Activated T-helper 1 cell treated with anti-CD3 and anti-CD28 coated beads, Interleukin-12 subunit alpha, Interleukin-12 subunit beta, Interleukin-2, Interleukin-4 antibody, amounts not matched to agents 30 ng/mL and 10 ng/mL and 1 ng/mL, durations not matched to agents 14 hours and 24 hours and 36 hours (primary cell): ENCODE data around the gene SLC16A7. TPM values are rescaled to one million over a fixed set of nuclear protein-coding genes. Genes with fewer than 3 reads are reported as not detected.

Source experiments
- DNase-seq: peaks from one replicate; pipeline ENCODE4 v3.0.0; 2021; ENCODE audit warnings: low spot score
- H3K27ac Mint-ChIP-seq: one replicate; pipeline ENCODE4 v1.8.0; 2021; ENCODE audit warnings: mild to moderate bottlenecking, mixed read lengths
- H3K27me3 Mint-ChIP-seq: one replicate; pipeline ENCODE4 v1.8.0; 2022; ENCODE audit warnings: mild to moderate bottlenecking, moderate library complexity, mixed read lengths; ENCODE audit not compliant: insufficient read depth
- H3K36me3 Mint-ChIP-seq: one replicate; pipeline ENCODE4 v1.8.0; 2021; ENCODE audit warnings: low read depth, mixed read lengths
- H3K4me1 Mint-ChIP-seq: one replicate; pipeline ENCODE4 v1.8.0; 2021; ENCODE audit warnings: low read depth, mixed read lengths
- H3K4me3 Mint-ChIP-seq: one replicate; pipeline ENCODE4 v1.8.0; 2021; ENCODE audit warnings: mild to moderate bottlenecking, moderate library complexity, mixed read lengths
- H3K9me3 Mint-ChIP-seq: one replicate; pipeline ENCODE4 v1.8.0; 2021; ENCODE audit warnings: mixed read lengths
- intact Hi-C: fragments of 100-400 bp; cut with micrococcal nuclease; formaldehyde crosslinking; loops from one replicate; pipeline ENCODE4 v1.15.1; 2024
- total RNA-seq: library from RNA; stranded (reverse); gene quantifications from 2 replicates; pipeline ENCODE4 v1.2.3, GENCODE V29; 2022

SLC16A7 gene
- total RNA-seq, 1 donor from 2014 or later: 38.7 TPM

DNA sequence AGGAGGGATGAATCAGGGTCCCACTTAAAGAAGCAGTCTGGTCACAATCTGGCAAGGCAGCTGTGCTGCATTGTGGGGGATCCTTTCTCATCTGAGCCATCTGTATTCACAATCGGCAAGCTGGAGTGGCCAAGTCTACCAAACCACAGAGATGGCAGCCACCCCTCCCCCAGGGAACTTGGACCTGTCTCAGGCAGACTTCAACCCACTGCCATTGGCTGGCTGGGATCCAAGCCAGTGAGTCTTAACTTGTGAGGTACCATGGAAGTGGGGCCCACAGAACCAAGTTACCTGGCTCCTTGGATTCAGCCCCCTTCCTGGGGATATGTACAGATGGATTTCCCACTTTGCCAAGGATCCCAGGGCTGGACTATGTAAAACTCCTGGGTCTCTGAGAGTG, 196.8 kb downstream of the SLC16A7 start:
- intact Hi-C loops: no loop called here
- H3K27ac Mint-ChIP-seq: no peak overlapping the region
- DNase-seq: no peak
- peaks cover 2% of the 10 kb centered on the region for H3K36me3 Mint-ChIP-seq
- H3K27me3 Mint-ChIP-seq: no peaks in the 10 kb centered on the region
- H3K4me3 Mint-ChIP-seq: no peak overlapping the region
- no peaks in the 10 kb centered on the region for H3K4me1 Mint-ChIP-seq
- H3K9me3 Mint-ChIP-seq: peaks cover 40% of the 10 kb centered on the region

DNA sequence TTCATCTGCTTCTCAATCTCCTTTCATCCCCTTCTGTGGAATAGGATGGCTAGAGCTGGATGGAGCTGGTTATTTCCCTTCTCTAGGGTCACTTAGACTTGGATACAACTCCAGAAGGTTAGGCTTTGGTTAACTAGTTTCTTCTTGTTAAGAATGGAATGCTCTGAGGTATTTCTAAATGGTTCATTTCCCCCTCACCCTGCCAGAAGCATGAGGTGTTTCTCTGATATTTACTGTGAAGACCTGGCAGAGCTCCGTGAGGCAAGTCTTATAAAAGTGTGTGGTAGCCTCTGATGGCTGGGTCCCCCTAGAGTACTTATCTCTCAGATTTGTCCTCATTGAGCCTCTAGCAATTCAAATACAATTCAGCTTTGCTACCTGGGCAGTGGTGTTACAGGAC, 207.9 kb downstream of the SLC16A7 start:
- Mint-ChIP-seq H3K27me3 (peaks cover 1% of the 10 kb centered on the region), H3K27ac (no peak overlapping the region), H3K4me1 (no peaks in the 10 kb centered on the region), H3K4me3 (no peak overlapping the region), H3K36me3 (no peaks in the 10 kb centered on the region), H3K9me3 (peaks cover 6% of the 10 kb centered on the region)
- intact Hi-C loops: no loop called here
- no peak for DNase-seq

DNA sequence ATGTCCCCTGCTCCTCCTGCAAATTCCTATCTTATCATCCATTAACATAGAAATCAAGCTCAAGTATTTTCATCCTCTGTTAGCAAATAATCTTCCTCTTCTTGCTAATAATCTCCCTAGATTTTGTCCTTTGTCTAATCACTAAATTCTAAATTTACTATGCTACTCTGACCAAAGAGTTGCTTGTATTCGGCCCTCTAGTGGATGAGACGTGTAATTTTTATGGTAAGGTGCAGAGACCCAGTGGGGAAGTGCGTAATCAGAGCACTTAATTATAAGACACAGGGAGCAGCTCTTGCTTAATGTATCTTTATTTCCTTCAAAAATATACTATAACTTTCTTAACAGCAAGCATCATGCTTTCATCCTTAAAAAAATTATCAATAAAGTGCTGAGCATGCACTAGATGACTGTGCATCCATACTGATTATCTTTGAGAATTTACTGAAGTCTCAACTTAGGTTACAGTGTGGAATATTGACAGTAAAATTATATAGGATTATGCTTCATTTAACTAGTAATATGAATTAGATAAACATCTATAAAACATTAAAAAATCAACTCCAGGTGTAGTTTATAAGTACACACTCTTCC, 212.6 kb downstream of the SLC16A7 start:
- Mint-ChIP-seq H3K4me1 (no peaks in the 10 kb centered on the region), H3K27me3 (peaks cover 5% of the 10 kb centered on the region), H3K27ac (no peak overlapping the region), H3K4me3 (no peak overlapping the region), H3K9me3 (no peaks in the 10 kb centered on the region), H3K36me3 (no peaks in the 10 kb centered on the region)
- intact Hi-C loops: loop anchor here (1.0 to 2.0 kb wide), 2 partner anchors 212 to 405 kb away; partner anchors contain the start of gene SLC16A7
- no peak for DNase-seq

- H3K9me3 Mint-ChIP-seq: no peaks in the 10 kb centered on the region
- peaks cover 5% of the 10 kb centered on the region for H3K27me3 Mint-ChIP-seq
- H3K4me3 Mint-ChIP-seq: no peak overlapping the region
- intact Hi-C loops: no loop called here
- no peaks in the 10 kb centered on the region for H3K36me3 Mint-ChIP-seq
- DNase-seq: no peak
- H3K4me1 Mint-ChIP-seq: no peaks in the 10 kb centered on the region
- H3K27ac Mint-ChIP-seq: no peak overlapping the region
Observed at GRCh38 chr12:59811991-59812390, 216.2 kb downstream of the SLC16A7 start.

DNA sequence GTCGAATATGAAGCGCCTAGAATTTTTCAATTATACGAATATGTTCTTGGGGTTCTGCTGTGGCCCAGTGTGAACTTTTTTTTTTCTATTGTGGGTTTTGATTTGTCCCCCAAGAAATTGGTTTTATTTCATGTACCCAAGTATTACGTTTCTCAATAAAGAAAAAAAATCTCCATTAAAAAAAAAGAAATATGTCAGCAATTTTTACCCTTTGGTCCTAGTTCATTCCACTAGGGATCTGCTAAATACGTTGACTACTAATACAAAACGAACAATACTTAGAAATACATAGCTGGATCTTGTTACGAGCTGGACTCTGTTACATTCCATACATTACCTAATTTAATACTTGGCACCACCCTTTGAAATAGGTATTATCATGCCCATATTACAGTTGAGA, 216.9 kb downstream of the SLC16A7 start:
- Mint-ChIP-seq H3K27me3 (peaks cover 5% of the 10 kb centered on the region), H3K36me3 (no peaks in the 10 kb centered on the region), H3K4me3 (no peak overlapping the region), H3K4me1 (no peaks in the 10 kb centered on the region), H3K27ac (no peak overlapping the region), H3K9me3 (no peaks in the 10 kb centered on the region)
- no peak for DNase-seq
- intact Hi-C loops: no loop called here

GRCh38 chr12:59820594-59821011, 224.8 kb downstream of the SLC16A7 start:
- Mint-ChIP-seq H3K4me1 (no peaks in the 10 kb centered on the region), H3K27me3 (no peaks in the 10 kb centered on the region), H3K4me3 (no peak overlapping the region), H3K36me3 (no peaks in the 10 kb centered on the region), H3K27ac (no peak overlapping the region), H3K9me3 (no peaks in the 10 kb centered on the region)
- intact Hi-C loops: no loop called here
- no peak for DNase-seq

- Mint-ChIP-seq H3K36me3 (no peaks in the 10 kb centered on the region), H3K27me3 (no peaks in the 10 kb centered on the region), H3K4me3 (no peak overlapping the region), H3K27ac (no peak overlapping the region), H3K4me1 (no peaks in the 10 kb centered on the region), H3K9me3 (no peaks in the 10 kb centered on the region)
- DNase-seq: no peak
- intact Hi-C loops: no loop called here
Observed at GRCh38 chr12:59823567-59823966, 227.7 kb downstream of the SLC16A7 start.

GRCh38 chr12:59827767-59828166, 231.9 kb downstream of the SLC16A7 start:
- no peaks in the 10 kb centered on the region for H3K4me1 Mint-ChIP-seq
- intact Hi-C loops: no loop called here

GRCh38 chr12:59828521-59828920, 232.7 kb downstream of the SLC16A7 start:
- intact Hi-C loops: no loop called here
- no peak for DNase-seq
- H3K27ac Mint-ChIP-seq: no peak overlapping the region
- H3K4me1 Mint-ChIP-seq: no peaks in the 10 kb centered on the region
- H3K9me3 Mint-ChIP-seq: no peaks in the 10 kb centered on the region
- H3K36me3 Mint-ChIP-seq: no peaks in the 10 kb centered on the region
- no peaks in the 10 kb centered on the region for H3K27me3 Mint-ChIP-seq
- no peak overlapping the region for H3K4me3 Mint-ChIP-seq

More at GRCh38 chr12:59827767-59828166, 231.9 kb downstream of the SLC16A7 start:
- Mint-ChIP-seq H3K27me3 (no peaks in the 10 kb centered on the region), H3K27ac (no peak overlapping the region), H3K36me3 (no peaks in the 10 kb centered on the region), H3K4me3 (no peak overlapping the region), H3K9me3 (no peaks in the 10 kb centered on the region)
- no peak for DNase-seq

- Mint-ChIP-seq H3K36me3 (no peaks in the 10 kb centered on the region), H3K4me3 (no peak overlapping the region), H3K4me1 (no peaks in the 10 kb centered on the region), H3K27me3 (peaks cover 2% of the 10 kb centered on the region), H3K27ac (no peak overlapping the region), H3K9me3 (no peaks in the 10 kb centered on the region)
- no peak for DNase-seq
- intact Hi-C loops: no loop called here
Observed at GRCh38 chr12:59833408-59833807, 237.6 kb downstream of the SLC16A7 start.

GRCh38 chr12:59834659-59835474, 239.0 kb downstream of the SLC16A7 start:
- H3K27ac Mint-ChIP-seq: no peak overlapping the region
- H3K9me3 Mint-ChIP-seq: no peaks in the 10 kb centered on the region
- H3K4me1 Mint-ChIP-seq: no peaks in the 10 kb centered on the region
- H3K36me3 Mint-ChIP-seq: no peaks in the 10 kb centered on the region
- intact Hi-C loops: loop anchor here (1.0 kb wide), 2 partner anchors 404 to 432 kb away; no protein-coding TSS in a partner anchor
- peaks cover 2% of the 10 kb centered on the region for H3K27me3 Mint-ChIP-seq
- no peak overlapping the region for H3K4me3 Mint-ChIP-seq
- DNase-seq: no peak
